Measurements from ENCODE around the gene SH2D3C. TPM values are rescaled to one million over a fixed set of nuclear protein-coding genes. Genes with fewer than 3 reads are reported as not detected.
A peak's percentile ranks its signal among the peaks of the same experiment; 100 is the strongest.

The SH2D3C gene
- total and polyA plus RNA-seq, 4 donors = 9.4 to 29.4 (median 17.7) TPM

DNA sequence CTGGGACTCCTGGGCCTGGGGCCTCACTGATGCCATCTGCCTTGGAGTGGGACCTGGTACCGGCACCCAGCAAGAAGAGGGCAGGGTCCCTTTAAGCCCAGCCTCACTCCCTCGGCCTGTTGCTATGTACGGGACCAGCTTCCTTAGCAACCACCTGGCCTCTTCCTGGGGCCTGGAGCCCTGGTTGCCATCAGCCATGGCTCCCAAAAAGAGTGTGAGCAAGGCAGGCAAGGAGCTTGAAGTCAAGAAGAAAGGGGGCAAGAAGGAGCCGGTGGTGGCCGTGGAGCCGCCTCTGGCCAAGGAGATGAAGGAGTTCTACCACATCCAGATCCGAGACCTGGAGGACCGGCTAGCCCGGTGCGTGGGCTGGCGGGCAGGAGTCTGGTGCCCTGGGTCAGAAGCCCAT, 71.6 kb downstream of the SH2D3C start, which contains the start of gene CFAP157:
CFAP157 (plus strand) TSS at position 153 of the 406 bp plus-strand sequence; CDS start at position 197, 44 bp downstream.
- H3K27ac ChIP-seq (ENCODE audit: low read depth, low read length) = no peak within 1 kb of the TSS
- 61% methylated on average over 11 of the region's 11 CpGs for WGBS (ENCODE audit: insufficient coverage)

DNA sequence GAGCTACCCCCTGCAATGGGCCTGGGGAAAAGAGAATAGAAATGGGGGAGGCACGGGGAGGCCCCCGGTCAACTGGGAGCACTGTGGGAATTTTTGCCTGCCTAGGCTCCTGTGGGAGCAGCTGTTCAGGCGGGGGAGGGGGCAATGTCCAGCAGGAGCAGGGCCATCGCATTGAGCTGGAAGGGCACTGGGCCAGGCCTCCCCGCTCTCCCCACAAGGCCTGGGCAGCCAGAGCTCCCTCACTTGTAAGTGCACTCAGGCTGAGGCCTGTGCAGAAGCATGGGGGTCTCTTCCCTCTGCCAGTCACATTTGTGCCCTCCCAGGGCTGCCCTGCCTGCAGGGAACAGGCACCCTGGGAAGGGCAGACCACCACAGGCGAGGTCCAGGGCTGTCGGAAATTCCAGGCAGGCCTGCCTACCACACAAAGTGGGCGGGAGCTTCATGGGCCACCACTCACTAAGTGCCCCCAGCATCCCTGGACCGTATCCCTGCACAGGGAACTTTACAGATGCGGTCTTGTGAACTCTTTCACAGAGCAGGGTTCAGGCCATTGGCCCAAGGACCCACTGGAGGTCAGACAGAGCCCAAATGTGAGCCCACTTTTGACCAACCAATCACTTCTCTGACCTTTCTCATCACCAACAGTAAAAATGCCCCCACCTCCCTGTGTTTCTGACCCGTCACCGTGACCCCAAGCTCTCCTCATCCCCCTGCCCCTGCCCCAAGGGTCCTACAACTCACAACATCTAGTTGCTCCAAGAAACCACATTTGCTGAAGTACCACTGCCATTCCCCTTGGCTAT, 72.7 kb downstream of the SH2D3C start:
- no peak for DNase-seq (ENCODE audit: low read depth in 4 of 6, low spot score in 6 of 6)
- WGBS (ENCODE audit: insufficient coverage) = 69% methylated on average over 11 of the region's 12 CpGs
- Histone ChIP-seq H3K4me1 (ENCODE audit: control insufficient read depth, insufficient read depth, low read length) (peaks cover 21% of the 10 kb centered on the region), H3K36me3 (ENCODE audit: control insufficient read depth, insufficient read depth, low read length) (peaks cover 10% of the 10 kb centered on the region), H3K9me3 (ENCODE audit: control insufficient read depth, insufficient read depth, low read length) (no peaks in the 10 kb centered on the region), H3K27me3 (ENCODE audit: control insufficient read depth, insufficient read depth, low read length) (no peaks in the 10 kb centered on the region), H3K4me3 (ENCODE audit: low read depth, low read length) (no peak overlapping the region), H3K27ac (ENCODE audit: low read depth, low read length) (no peak overlapping the region)

More for the DNA sequence above, 71.6 kb downstream of the SH2D3C start, which contains the start of gene CFAP157:
- DNase-seq (ENCODE audit: low read depth in 4 of 6, low spot score in 6 of 6) = peak in 2 of 6 donors; percentile 11 to 26
- Histone ChIP-seq H3K27me3 (ENCODE audit: control insufficient read depth, insufficient read depth, low read length) (no peaks in the 10 kb centered on the region), H3K4me1 (ENCODE audit: control insufficient read depth, insufficient read depth, low read length) (peaks cover 28% of the 10 kb centered on the region), H3K4me3 (ENCODE audit: low read depth, low read length) (no peak within 1 kb of the TSS), H3K9me3 (ENCODE audit: control insufficient read depth, insufficient read depth, low read length) (no peaks in the 10 kb centered on the region), H3K36me3 (ENCODE audit: control insufficient read depth, insufficient read depth, low read length) (peaks cover 17% of the 10 kb centered on the region)

DNA sequence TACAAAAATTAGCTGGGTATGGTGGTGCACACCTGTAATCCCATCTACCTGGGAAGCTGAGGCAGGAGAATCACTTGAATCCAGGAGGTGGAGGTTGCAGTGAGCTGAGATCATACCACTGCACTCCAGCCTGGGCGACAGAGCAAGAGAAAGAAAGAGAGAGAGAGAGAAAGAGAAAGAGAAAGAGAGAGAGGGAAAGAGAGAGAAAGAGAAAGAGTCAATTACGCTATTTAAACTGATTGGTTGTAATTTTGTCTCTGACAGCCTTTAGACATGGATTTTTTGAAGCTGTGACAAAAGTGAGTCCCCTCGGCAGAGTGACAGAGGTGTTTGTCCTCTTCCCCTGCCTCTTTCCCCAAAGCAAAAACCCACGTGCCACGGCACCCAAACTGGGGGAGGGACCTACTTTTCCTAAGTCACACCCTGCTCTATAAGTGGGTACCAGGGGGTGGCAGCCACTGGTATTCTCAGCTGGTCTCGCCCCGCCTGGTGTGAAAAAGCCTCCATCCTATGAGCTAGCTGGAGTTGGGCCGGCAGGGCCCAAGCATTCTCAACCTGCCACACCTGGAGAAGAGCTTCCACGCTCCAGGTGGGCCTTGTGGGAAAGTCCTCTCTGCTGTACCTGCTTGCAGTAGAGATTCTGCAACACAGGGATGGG, 75.0 kb downstream of the SH2D3C start:
- Histone ChIP-seq H3K9me3 (ENCODE audit: control insufficient read depth, insufficient read depth, low read length) (no peaks in the 10 kb centered on the region), H3K36me3 (ENCODE audit: control insufficient read depth, insufficient read depth, low read length) (no peaks in the 10 kb centered on the region), H3K4me1 (ENCODE audit: control insufficient read depth, insufficient read depth, low read length) (peaks cover 29% of the 10 kb centered on the region), H3K27me3 (ENCODE audit: control insufficient read depth, insufficient read depth, low read length) (no peaks in the 10 kb centered on the region), H3K27ac (ENCODE audit: low read depth, low read length) (no peak overlapping the region), H3K4me3 (ENCODE audit: low read depth, low read length) (no peak overlapping the region)
- WGBS (ENCODE audit: insufficient coverage) = 89% methylated on average over 6 of the region's 9 CpGs
- no peak for DNase-seq (ENCODE audit: low read depth in 4 of 6, low spot score in 6 of 6)

DNA sequence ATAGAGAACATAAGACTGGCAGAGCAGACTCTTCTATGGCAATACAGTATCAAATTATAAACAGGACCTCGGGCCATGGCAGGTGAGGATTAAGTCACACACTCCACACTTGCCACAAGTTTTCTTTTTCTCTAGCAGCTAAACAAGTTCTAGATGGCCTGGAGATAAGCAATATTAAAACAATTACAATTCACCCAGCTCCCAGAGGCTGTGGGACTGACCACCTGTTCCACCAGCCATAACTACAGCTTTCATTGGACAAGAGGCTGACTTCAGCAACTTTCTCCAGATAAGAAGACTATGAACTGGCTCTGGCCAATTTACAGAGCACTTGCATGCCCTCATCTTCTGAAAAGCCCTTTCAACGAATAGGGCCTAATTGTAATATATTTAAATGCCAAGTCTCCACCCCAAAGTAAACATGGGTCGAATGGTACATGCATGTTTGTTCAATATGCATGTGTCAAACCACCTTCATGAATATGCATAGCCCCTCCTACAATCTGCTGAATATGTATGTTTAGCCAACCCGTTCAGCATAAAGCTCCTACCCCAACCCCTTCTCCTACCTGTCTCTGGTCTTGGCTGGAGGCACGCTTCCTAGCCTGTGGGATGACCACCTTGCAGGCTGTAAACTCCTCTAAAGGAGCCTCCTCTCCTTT, 77.7 kb downstream of the SH2D3C start:
- Histone ChIP-seq H3K9me3 (ENCODE audit: control insufficient read depth, insufficient read depth, low read length) (no peaks in the 10 kb centered on the region), H3K4me1 (ENCODE audit: control insufficient read depth, insufficient read depth, low read length) (peaks cover 15% of the 10 kb centered on the region), H3K36me3 (ENCODE audit: control insufficient read depth, insufficient read depth, low read length) (no peaks in the 10 kb centered on the region), H3K4me3 (ENCODE audit: low read depth, low read length) (no peak overlapping the region), H3K27me3 (ENCODE audit: control insufficient read depth, insufficient read depth, low read length) (no peaks in the 10 kb centered on the region), H3K27ac (ENCODE audit: low read depth, low read length) (no peak overlapping the region)
- DNase-seq (ENCODE audit: low read depth in 4 of 6, low spot score in 6 of 6) = no peak
- 78% methylated on average over 2 of the region's 5 CpGs for WGBS (ENCODE audit: insufficient coverage)

DNA sequence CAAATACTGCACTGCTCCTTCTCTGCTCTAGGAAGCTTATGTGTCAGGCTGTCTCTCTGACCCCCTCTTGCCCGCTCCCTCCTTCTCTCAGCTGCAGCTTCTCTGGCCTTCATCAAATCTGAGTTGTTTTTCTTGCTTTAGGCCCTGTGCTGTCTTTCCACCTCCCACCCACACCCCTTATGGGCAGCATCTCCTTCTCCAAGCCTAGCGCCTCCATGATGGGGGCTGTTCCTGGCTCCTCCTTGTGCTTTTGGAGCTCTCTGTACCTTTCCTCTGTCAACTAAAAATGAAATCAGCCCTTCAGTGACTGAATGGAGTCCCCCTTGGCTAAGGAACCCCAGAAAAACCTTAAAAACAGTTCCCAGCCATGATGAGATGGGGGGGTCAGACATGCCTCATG, 78.3 kb downstream of the SH2D3C start:
- Histone ChIP-seq H3K4me1 (ENCODE audit: control insufficient read depth, insufficient read depth, low read length) (peaks cover 9% of the 10 kb centered on the region), H3K36me3 (ENCODE audit: control insufficient read depth, insufficient read depth, low read length) (no peaks in the 10 kb centered on the region), H3K27ac (ENCODE audit: low read depth, low read length) (no peak overlapping the region), H3K4me3 (ENCODE audit: low read depth, low read length) (no peak overlapping the region), H3K27me3 (ENCODE audit: control insufficient read depth, insufficient read depth, low read length) (no peaks in the 10 kb centered on the region), H3K9me3 (ENCODE audit: control insufficient read depth, insufficient read depth, low read length) (no peaks in the 10 kb centered on the region)
- no peak for DNase-seq (ENCODE audit: low read depth in 4 of 6, low spot score in 6 of 6)
- 94% methylated on average over 2 of the region's 2 CpGs for WGBS (ENCODE audit: insufficient coverage)

DNA sequence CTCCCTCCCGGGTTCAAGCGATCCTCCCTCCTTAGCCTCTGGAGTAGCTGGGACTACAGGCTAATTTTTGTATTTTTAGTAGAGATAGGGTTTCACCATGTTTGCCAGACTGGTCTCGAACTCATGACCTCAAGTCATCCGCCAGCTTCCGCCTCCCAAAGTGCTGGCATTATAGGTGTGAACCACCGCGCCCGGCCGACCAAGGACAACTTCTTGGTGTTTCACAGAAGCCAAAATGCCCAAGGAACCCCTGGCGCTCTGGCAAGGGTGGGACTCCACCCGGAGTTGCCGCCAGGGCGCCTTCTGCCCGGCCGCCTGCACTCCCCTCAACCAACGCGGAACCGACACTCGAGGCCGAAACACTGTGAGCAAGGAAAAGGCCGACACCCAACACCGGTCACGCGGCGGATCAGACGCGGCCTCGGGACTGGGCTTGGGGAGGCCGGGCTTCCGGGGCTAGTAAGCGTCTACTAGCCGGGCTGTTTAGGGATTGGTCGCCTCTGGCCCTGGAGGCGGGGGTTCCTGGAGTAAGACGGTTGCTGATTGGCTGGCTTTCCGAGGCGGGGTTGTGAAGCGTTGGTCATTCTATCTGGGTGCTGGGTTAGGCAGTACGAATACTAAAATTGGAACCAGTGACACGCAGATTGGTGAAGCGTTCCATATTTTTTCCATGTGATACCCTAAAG, 79.3 kb downstream of the SH2D3C start:
- no peaks in the 10 kb centered on the region for H3K9me3 ChIP-seq (ENCODE audit: control insufficient read depth, insufficient read depth, low read length)
- H3K4me3 ChIP-seq (ENCODE audit: low read depth, low read length) = peak overlapping the region; percentile 58
- peak; percentile 84 to 99 (median 91) for DNase-seq (ENCODE audit: low read depth in 4 of 6, low spot score in 6 of 6)
- peaks cover 8% of the 10 kb centered on the region for H3K4me1 ChIP-seq (ENCODE audit: control insufficient read depth, insufficient read depth, low read length)
- WGBS (ENCODE audit: insufficient coverage) = 6% methylated on average over 39 of the region's 41 CpGs
- peak overlapping the region; percentile 71 for H3K27ac ChIP-seq (ENCODE audit: low read depth, low read length)
- peaks cover 3% of the 10 kb centered on the region for H3K36me3 ChIP-seq (ENCODE audit: control insufficient read depth, insufficient read depth, low read length)
- no peaks in the 10 kb centered on the region for H3K27me3 ChIP-seq (ENCODE audit: control insufficient read depth, insufficient read depth, low read length)

DNA sequence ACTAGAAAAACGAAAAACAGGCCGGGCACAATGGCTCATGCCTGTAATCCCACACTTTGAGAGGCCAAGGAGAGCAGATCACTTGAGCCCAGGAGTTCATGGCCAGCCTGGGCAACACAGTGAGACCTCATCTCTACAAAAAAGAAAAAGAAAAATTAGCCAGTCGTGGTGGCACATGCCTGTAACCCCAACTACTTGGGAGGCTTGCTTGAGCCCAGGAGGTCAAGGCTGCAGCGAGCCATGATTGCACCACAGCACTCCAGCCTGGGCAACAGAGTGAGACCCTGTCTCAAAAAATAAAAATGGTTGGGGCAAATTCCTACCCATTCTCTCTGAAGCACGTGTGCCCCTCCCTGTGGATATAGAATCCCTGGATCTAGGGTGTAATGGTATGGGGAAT, 80.1 kb downstream of the SH2D3C start:
- H3K9me3 ChIP-seq (ENCODE audit: control insufficient read depth, insufficient read depth, low read length) = no peaks in the 10 kb centered on the region
- WGBS (ENCODE audit: insufficient coverage) = 98% methylated on average over 4 of the region's 5 CpGs
- H3K36me3 ChIP-seq (ENCODE audit: control insufficient read depth, insufficient read depth, low read length) = peaks cover 7% of the 10 kb centered on the region

DNA sequence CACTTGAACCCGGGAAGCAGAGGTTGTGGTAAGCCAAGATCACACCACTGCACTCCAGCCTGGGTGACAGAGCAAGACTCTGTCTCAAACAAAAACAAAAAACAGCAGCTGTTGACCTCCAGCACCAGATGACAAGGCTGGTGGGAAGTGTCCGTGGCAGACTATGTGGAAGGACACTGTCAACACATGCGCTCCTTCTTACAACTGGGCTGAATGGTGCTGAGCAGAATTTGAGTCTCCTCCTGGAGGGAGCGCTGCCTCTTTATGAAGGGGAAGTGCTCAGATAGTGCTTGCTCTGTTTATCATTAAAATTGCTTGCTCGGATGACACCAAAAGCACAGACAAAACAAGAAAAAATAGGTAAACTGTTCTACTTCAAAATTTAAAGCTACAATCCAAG, 80.9 kb downstream of the SH2D3C start:
- H3K9me3 ChIP-seq (ENCODE audit: control insufficient read depth, insufficient read depth, low read length) = no peaks in the 10 kb centered on the region
- no peak overlapping the region for H3K27ac ChIP-seq (ENCODE audit: low read depth, low read length)
- H3K36me3 ChIP-seq (ENCODE audit: control insufficient read depth, insufficient read depth, low read length) = peaks cover 10% of the 10 kb centered on the region
- H3K4me3 ChIP-seq (ENCODE audit: low read depth, low read length) = no peak overlapping the region
- DNase-seq (ENCODE audit: low read depth in 4 of 6, low spot score in 6 of 6) = no peak
- H3K27me3 ChIP-seq (ENCODE audit: control insufficient read depth, insufficient read depth, low read length) = no peaks in the 10 kb centered on the region
- WGBS (ENCODE audit: insufficient coverage) = 73% methylated on average over 4 of the region's 5 CpGs
- H3K4me1 ChIP-seq (ENCODE audit: control insufficient read depth, insufficient read depth, low read length) = peaks cover 8% of the 10 kb centered on the region

More for the DNA sequence above, 80.1 kb downstream of the SH2D3C start:
- no peak for DNase-seq (ENCODE audit: low read depth in 4 of 6, low spot score in 6 of 6)
- Histone ChIP-seq H3K4me3 (ENCODE audit: low read depth, low read length) (no peak overlapping the region), H3K27ac (ENCODE audit: low read depth, low read length) (peak overlapping the region; percentile 71), H3K27me3 (ENCODE audit: control insufficient read depth, insufficient read depth, low read length) (no peaks in the 10 kb centered on the region), H3K4me1 (ENCODE audit: control insufficient read depth, insufficient read depth, low read length) (peaks cover 8% of the 10 kb centered on the region)

All from spinal cord (tissue), 10 donors.